KOPT-K1 (cell line): Measurements from ENCODE around the gene RAD51B.
"Not testable (repeated sequence)": the region's sequence is repeated elsewhere in the genome, so short reads cannot be mapped to it uniquely, and the experiment has no call there.

ENCODE experiments used
- H3K27ac ChIP-seq: fragments of 200-600 bp; sonication (generic); 2 replicates; pipeline ENCODE4 v1.5.1; 2016; ENCODE audit warnings: antibody characterized with exemption, mild to moderate bottlenecking, low read depth, low read length; ENCODE audit not compliant: poor library complexity, severe bottlenecking
- H3K36me3 ChIP-seq: fragments of 200-600 bp; sonication (generic); 2 replicates; pipeline ENCODE4 v1.5.1; 2017; ENCODE audit warnings: antibody characterized with exemption, mild to moderate bottlenecking, low read length, moderate library complexity; ENCODE audit not compliant: insufficient read depth
- H3K9me3 ChIP-seq: fragments of 200-600 bp; sonication (generic); 2 replicates; pipeline ENCODE4 v1.5.1; 2017; ENCODE audit warnings: antibody characterized with exemption, low read length, mild to moderate bottlenecking; ENCODE audit not compliant: insufficient read depth, poor library complexity, severe bottlenecking

Gene RAD51B

DNA sequence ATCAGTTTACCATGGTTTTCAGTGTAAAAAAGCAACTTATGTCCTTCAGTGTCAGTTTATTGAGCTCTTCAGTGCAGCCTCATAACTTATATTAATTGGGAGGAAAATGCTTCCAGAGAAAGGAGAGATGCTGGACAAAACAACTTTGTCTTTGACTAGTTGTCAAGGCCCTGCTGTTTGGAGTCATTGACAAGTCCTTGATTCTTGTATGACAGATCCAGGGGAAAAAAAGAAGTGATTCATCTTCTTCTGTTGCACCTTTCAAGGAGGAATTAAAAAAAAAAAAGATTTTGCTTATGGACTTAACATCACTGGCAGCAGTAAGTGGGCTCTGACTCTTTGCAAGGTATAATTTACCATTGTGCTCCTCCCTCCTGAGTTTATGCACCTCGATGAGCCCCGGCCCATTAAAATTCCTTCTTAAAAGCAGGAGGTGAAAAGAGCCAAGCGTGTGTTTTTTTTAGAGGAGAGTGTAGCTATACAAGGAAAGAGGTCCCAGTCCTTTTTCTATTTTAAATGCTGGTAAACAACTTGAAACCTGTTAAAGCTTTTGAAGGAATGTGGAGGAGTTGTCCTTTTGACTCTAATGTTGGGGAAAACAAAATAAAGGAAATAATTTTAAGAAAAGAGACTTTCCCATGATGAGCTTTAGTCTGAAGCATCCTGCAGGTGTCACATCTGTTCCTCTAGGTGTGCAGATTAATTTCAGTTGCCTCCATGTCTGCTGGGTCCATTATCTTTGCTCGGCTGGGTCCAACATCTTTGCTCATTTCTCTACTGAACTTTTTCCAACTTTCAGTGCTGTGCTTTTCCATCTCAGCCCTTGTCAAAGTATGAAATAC is 431.6 kb downstream of the RAD51B start:
- no peak overlapping the region for H3K27ac ChIP-seq

DNA sequence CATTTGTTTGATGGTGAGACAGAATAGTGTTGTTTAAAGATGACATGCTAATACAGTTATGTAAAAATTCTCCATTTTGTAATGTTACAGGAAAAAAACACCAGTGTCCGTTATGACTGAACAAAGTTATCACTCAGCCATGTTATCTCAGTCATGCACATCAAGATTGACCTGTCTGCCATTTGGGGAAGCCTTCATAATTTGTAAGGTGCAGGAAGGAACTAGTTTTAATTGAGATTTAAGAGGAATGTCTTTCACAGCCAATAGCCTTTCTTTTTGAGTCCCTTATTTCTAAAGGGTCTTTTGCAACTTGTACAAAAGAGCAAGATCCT is 432.2 kb downstream of the RAD51B start:
- no peaks in the 10 kb centered on the region for H3K9me3 ChIP-seq
- no peak overlapping the region for H3K27ac ChIP-seq
- no peaks in the 10 kb centered on the region for H3K36me3 ChIP-seq

More for the DNA sequence above, 431.6 kb downstream of the RAD51B start:
- Histone ChIP-seq H3K9me3 (no peaks in the 10 kb centered on the region), H3K36me3 (no peaks in the 10 kb centered on the region)

DNA sequence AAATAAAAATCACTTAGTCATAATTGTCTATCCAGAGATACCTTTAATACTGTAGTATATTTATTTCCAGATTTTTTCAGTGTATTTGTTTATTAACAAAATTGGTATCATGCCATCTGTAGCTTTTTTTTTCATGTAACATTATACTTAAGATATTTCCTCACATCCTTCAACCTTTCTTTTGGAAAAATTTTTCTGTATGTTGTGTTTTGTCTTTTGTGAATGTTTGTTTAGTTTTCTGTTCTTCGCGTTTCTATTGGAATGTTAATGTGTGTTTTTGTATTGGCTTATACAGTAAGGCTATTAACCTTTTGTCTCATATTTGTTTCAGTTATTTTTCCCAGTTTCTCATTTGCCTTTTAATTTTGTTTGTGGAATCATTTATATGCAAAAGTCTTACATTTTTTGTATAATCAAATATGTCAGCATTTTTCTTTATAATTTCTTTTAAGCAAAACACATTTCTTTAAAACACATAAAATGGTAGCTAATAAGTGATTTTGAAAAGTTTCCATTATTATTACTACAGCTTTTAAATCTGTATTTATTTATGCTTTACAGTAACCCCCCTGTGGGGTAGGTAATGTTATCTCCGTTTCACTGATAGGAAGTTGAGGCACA is 433.7 kb downstream of the RAD51B start:
- Histone ChIP-seq H3K36me3 (no peaks in the 10 kb centered on the region), H3K9me3 (no peaks in the 10 kb centered on the region), H3K27ac (no peak overlapping the region)

DNA sequence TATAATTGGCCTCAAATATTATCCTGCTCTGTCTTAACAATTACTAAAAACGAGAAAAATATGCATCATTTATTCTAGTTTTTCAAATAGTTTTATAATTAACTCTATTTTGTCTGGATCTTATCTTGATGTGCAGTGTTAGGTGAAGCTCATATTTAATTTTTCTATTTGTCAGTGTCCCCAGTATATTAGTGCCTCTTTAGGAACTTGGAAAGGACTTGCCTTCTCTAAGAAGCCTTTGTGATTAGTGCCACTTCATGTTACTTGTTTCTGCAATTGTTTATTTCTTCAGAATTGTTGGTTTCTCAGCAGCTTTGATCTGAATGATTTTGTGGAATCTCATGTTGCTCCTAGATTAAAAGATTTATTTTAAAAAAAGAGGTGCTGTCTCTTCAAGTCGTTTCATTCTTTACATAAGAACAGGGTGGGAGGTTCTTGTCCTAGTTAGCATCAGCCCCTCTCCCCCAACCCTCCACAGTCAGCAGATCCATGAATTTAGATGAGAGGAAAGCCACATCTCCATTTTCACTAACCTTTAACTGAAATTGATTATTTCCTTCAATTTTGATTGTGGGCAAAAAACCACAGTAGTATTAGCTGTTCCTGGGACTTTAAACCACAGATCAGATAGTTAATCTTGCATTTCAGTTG is 434.4 kb downstream of the RAD51B start:
- Histone ChIP-seq H3K27ac (no peak overlapping the region), H3K9me3 (no peaks in the 10 kb centered on the region), H3K36me3 (no peaks in the 10 kb centered on the region)

DNA sequence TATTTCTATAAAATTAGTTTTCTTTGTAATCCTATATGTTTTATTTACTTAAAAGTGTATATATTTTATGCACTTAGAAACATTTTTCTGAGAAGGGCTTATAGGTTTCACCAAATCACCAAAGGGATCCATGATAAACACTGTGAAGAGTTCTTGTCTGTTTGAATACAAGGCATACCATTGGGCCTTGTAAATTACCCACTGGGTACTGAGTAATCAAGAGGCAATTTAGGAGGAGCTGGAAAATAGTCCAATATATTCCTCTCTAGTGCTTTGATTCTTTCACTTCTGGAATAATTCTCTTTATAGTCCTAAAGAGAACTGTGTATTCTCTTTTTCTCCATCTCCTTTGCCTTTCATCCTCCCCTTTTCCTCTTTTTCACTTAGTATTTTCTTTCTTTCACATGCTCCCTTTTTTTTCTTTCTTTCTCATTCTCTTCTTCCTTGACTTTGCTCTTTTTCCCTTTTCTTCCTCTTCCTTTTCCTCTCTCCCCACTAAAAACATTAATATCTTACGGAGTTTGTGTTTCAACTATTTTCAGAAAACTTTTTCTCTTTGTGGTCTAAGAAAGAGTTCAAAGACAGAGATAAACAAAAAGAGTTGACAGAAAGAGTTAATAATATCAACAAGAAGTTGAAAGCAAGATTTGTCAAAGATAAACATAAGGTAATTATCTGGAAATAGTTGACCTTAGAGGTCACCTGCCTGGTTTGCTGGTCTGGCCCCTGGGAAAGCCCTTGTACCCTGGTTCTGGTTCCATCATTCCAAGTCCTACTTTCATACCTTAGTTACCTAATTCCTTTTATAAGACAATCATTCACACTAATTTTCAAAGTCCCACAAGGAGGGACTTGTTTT is 435.3 kb downstream of the RAD51B start:
- Histone ChIP-seq H3K27ac (no peak overlapping the region), H3K36me3 (no peaks in the 10 kb centered on the region), H3K9me3 (no peaks in the 10 kb centered on the region)

DNA sequence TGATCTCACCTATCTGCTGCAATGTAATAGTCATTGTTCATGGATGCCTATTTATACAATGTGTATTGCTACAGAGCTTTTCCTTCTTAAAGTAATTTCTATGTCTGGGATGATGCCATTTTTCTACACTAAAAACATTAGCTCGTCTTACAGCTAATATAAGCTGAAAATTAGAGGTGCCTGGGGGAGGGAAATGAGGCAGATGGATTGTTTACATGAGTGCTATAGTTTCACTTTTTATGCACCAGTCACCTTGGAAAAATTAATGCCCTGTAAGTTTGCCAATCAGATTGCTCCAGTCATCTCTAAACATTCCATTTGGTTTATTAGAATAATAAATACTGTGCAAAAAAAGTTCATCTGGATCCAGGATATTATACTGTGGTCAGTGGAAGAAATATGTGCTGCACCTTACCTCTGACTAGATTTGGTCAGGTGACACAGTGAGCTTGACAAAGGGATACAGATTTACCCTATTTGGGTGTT is 436.2 kb downstream of the RAD51B start:
- Histone ChIP-seq H3K36me3 (no peaks in the 10 kb centered on the region), H3K9me3 (no peaks in the 10 kb centered on the region), H3K27ac (no peak overlapping the region)

DNA sequence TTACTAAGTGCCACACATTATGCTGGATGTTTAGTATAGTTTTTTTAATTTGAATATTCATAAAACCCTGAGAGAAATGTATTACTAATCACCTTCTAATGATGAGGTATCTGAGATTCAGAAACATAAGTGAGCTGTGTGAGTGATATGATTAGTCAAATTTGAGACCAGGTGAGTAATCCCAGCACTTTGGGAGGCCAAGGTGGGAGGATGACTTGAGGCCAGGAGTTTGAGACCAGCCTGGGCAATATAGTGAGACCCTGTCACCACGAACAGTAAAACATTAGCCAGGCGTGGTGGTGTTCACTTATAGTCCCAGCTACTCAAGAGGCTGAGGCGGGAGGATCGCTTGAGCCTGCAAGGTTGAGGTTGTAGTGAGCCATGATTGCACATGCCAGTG is 438.4 kb downstream of the RAD51B start:
- no peaks in the 10 kb centered on the region for H3K36me3 ChIP-seq
- H3K27ac ChIP-seq, result no peak overlapping the region
- H3K9me3 ChIP-seq, result no peaks in the 10 kb centered on the region

DNA sequence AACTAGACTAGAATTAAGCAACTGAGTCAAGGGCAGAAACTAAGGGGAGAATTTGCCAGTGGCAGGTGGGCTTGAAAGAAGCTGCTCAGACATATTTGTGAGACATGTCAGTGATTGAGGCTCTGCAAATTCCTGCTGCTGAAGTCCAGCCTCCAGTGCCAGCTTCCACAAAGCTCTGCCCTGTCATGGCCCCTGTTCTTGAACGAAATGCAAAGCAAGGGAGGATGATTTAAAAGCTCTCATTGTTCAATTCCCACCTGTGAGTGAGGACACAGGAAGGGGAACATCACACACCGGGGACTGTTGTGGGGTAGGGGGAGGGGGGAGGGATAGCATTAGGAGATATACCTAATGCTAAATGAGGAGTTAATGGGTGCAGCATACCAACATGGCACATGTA is 439.4 kb downstream of the RAD51B start:
- H3K9me3 ChIP-seq, H3K27ac ChIP-seq, H3K36me3 ChIP-seq: not testable (repeated sequence)

DNA sequence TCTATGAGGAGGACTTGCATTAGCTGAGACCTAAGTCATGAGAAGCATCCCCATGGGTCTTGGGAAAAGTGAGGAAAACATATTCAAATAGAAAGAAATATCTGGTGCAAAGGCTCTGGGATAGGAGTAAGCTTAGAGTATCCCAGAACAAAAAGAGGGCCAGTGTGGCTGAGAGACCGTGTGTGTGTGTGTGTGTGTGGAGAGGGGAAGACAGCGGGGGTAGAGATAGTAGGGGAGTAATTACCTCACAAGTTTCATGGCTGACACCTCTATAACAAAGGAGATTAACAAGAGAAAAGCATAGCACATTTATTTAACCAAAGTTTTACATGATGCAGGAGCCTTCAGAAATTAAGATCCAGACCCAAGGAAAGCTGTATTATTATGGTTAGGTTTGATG is 440.5 kb downstream of the RAD51B start:
- Histone ChIP-seq H3K27ac (no peak overlapping the region), H3K36me3 (no peaks in the 10 kb centered on the region)

DNA sequence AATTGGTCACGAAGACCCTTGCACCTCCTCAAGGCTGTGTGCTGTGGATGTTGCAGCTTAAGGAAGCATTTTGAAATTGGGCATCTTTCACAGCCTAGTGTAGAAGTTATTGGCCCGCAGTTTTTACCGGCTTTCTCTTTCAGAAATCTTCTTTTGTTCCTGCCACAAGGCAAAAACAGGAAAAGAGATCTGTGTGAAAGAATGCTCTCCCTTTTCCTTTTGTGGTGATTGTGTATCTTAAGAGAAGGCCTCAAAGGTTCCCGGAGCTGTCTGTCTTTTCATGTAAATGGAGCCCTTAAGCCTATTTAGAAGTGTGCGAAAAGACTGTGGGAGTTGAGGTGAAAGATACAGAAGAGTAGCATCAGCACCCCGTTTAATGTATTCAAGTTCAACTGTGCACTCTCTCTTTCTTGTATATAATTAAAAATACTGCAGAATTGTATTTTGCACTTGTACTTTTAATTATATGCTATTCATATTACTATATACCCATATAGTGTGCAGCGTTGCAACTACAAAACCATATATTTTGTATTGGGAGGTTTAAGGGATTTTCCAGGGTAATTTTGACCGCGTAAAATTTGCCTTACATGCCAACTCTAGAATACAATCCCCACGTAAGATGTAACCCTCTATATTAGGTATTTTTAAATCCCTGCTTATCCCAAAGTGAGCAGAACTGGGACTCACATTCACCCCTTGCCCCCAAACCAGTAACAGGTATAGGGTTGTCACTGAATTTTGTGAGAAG is 441.7 kb downstream of the RAD51B start:
- no peaks in the 10 kb centered on the region for H3K9me3 ChIP-seq
- no peaks in the 10 kb centered on the region for H3K36me3 ChIP-seq
- no peak overlapping the region for H3K27ac ChIP-seq

More for the DNA sequence above, 440.5 kb downstream of the RAD51B start:
- H3K9me3 ChIP-seq, result no peaks in the 10 kb centered on the region

DNA sequence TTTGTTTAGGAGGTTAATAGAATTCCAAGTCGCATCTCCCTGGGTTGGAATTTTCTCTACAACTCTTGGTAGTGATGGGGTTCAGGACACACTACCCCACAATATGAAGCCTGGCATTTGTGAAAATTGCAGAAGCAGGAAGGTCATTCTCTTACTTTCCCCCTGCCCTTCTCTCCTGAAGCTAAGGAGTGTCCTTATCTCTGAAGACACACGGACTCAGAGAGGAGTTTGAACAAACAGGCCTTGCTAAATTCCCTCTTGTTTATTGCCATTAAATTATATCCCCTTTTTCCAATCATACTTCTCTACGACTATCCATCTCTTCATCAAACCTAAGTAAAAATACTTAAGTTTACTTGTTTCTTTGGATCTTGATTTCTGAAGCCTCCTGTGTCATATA is 443.0 kb downstream of the RAD51B start:
- Histone ChIP-seq H3K9me3 (no peaks in the 10 kb centered on the region), H3K27ac (no peak overlapping the region), H3K36me3 (no peaks in the 10 kb centered on the region)

DNA sequence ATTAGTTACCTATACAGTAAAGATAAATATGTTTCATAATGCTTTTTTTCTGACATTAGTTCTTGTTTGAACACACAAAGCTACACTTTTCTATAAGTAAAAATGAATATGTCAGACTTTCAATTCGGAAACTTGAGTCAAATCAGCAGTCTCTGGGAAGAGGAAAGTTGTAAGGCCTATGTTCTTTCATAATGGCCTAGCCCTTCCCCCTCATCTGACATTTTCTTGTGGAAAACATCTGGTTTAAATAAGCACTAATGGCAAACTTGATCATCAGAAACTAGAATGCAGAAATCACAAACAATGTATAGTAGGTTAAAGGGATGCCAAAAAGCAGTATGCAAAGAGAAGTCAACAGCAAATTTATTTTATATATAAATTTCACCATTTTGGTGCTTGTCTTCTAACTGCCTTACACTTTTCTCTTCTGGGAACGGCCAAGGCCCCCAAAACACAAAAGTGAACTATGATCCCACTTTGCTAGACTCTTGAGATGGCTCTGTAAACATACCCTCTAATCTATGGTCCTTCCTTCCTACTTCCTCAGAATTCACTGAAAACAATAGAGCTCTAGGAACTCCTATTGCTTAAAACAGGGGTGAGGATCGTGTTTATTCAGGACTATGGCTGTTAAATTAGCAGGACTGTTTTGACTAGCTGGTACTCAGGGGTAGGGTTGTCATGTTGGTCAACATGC is 444.1 kb downstream of the RAD51B start:
- H3K27ac ChIP-seq, result no peak overlapping the region
- H3K9me3 ChIP-seq, result no peaks in the 10 kb centered on the region
- H3K36me3 ChIP-seq, result no peaks in the 10 kb centered on the region

DNA sequence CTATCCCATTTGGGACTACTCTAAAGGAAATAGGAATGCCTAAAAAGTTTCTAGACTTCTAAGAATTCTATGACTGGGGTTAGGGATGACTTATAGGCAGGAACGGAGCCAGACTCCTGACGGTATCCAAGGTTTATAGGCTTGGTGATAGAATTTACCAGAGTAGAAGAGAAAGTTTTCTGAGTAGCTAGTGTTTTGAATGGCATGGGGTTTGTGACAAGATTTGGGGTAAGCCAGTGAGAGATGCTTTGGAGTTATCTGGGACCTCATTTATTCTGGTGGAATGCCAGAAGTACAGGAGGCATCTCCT is 444.6 kb downstream of the RAD51B start:
- Histone ChIP-seq H3K36me3 (no peaks in the 10 kb centered on the region), H3K27ac (no peak overlapping the region), H3K9me3 (no peaks in the 10 kb centered on the region)

DNA sequence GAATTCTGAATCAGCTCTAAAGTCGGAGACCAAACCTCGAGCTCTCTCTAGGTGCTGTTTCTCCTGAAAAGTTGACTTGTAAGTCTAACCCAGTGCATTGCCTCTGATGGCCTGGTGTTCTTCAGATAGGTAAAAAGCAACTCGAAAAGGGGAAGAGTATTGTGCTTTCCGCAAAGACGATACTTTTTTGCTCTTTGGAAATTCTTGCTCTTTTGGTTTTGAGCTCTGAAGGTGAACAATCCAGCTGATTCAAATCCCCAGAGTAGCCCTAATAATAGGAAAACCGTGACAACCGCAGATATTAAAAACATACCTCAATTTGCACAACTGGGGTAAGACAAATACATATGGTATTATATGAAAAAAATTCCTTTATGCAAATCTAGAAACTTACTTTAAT is 447.4 kb downstream of the RAD51B start:
- Histone ChIP-seq H3K9me3 (no peaks in the 10 kb centered on the region), H3K27ac (no peak overlapping the region), H3K36me3 (no peaks in the 10 kb centered on the region)
